Stomach smooth muscle (tissue), 2 donors: ENCODE data around the gene SLC25A46.
"Not testable (repeated sequence)": the region's sequence is repeated elsewhere in the genome, so short reads cannot be mapped to it uniquely, and the experiment has no call there.

Source experiments
- H3K27ac ChIP-seq: one replicate; pipeline ENCODE4 v1.7.0; 2013; ENCODE audit warnings: mild to moderate bottlenecking, low read length, inconsistent platforms
- H3K27me3 ChIP-seq, 2 donors: one replicate each; pipeline ENCODE4 v1.7.0; 2013; ENCODE audit warnings: low read length in 2 of 2; ENCODE audit not compliant: insufficient read depth in 2 of 2, control insufficient read depth in 1 of 2
- H3K36me3 ChIP-seq, 2 donors: one replicate each; pipeline ENCODE4 v1.7.0; 2013; ENCODE audit warnings: low read length in 2 of 2; ENCODE audit not compliant: control insufficient read depth in 2 of 2, insufficient read depth in 2 of 2
- H3K4me1 ChIP-seq: one replicate; pipeline ENCODE4 v1.7.0; 2013; ENCODE audit warnings: low read length; ENCODE audit not compliant: control insufficient read depth, insufficient read depth
- H3K4me3 ChIP-seq, 2 donors: one replicate each; pipeline ENCODE4 v1.7.0; 2013; ENCODE audit warnings: low read length in 2 of 2
- H3K9ac ChIP-seq, 2 donors: one replicate each; pipeline ENCODE4 v1.7.0; 2013; ENCODE audit warnings: low read length in 2 of 2, mild to moderate bottlenecking in 1 of 2
- H3K9me3 ChIP-seq, 2 donors: one replicate each; pipeline ENCODE4 v1.7.0; 2013; ENCODE audit warnings: low read length in 2 of 2; ENCODE audit not compliant: control insufficient read depth in 2 of 2
- donor health status: healthy.
- donor health status: Pancreatic carcinoma.

SLC25A46 gene

DNA sequence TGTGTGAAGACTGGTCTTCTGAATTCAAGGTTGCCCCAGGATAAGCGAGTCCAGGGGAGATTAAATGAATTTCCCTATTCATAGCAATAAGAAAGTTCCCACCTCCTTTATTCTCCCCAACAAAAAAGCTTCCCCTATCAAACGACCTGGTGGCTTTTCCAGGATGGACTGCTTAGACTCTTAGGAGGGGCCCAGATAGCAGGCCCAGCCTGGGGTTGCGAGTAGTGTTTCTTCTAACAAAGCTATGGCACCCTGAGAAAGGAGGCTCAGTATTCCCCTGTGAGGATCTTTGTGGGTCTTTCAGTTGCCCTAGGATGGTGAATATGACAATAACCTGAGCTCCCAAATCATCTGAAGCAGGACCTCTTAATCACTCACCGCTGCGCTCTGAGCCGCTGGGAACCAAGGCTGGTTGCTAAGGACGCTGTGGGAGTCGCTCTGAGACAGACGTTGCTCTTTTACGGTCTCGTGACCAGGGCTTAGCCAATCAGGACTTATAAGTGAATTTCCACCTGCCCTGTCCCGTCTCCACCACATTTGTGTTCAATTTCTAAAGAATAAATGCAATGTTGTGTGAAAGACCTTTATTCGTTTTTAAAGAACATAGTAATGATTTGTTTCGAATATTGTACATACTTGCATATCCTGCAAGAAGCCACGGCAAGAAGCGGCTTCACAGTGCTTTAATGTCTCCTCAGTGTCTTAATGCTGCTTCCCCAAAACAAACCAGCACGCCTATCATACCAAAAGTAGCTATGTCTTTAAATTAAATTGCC lies 12.4 kb upstream of the SLC25A46 start, which contains the start of gene TMEM232:
TMEM232 (minus strand) TSS at position 423 of the 776 bp plus-strand sequence. CDS start 59,319 bp downstream, outside the sequence.
- H3K9me3 ChIP-seq: no peaks in the 10 kb centered on the region
- H3K27ac ChIP-seq: no peak within 1 kb of the TSS
- no peaks in the 10 kb centered on the region for H3K4me1 ChIP-seq
- H3K27me3 ChIP-seq: no peaks in the 10 kb centered on the region
- no peaks in the 10 kb centered on the region for H3K36me3 ChIP-seq
- peak within 1 kb of the TSS in 1 of 2 donors; percentile 54 for H3K9ac ChIP-seq
- H3K4me3 ChIP-seq: peak within 1 kb of the TSS; percentile 73 to 92

DNA sequence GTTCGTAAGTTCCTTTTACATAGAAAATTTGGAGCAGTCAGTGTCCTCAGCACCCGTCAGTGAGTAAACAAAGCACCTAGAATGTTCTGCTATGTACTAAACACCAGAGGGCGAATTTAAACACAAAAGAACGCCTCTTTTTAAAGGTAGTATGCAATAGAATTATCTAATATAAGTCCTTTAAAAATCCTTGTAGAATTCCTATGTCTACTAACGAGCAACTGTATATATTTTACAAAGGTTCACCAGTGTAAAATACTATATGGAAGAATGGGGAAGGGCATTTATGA lies 11.8 kb upstream of the SLC25A46 start:
- Histone ChIP-seq H3K9ac (peak overlapping the region in 1 of 2 donors; percentile 54), H3K27me3 (no peaks in the 10 kb centered on the region), H3K27ac (no peak overlapping the region), H3K9me3 (no peaks in the 10 kb centered on the region), H3K36me3 (no peaks in the 10 kb centered on the region), H3K4me3 (peak overlapping the region; percentile 73 to 92), H3K4me1 (no peaks in the 10 kb centered on the region)

- not testable (repeated sequence) for H3K4me3 ChIP-seq, H3K36me3 ChIP-seq, H3K9me3 ChIP-seq, H3K9ac ChIP-seq, H3K4me1 ChIP-seq, H3K27ac ChIP-seq, H3K27me3 ChIP-seq
Observed at GRCh38 chr5:110731499-110731898, 7.3 kb upstream of the SLC25A46 start.

- Histone ChIP-seq H3K27me3 (no peaks in the 10 kb centered on the region), H3K27ac (no peak overlapping the region), H3K9ac (no peak overlapping the region), H3K9me3 (no peaks in the 10 kb centered on the region), H3K4me1 (no peaks in the 10 kb centered on the region), H3K4me3 (no peak overlapping the region), H3K36me3 (no peaks in the 10 kb centered on the region)
Observed at GRCh38 chr5:110734101-110734500, 4.7 kb upstream of the SLC25A46 start.

DNA sequence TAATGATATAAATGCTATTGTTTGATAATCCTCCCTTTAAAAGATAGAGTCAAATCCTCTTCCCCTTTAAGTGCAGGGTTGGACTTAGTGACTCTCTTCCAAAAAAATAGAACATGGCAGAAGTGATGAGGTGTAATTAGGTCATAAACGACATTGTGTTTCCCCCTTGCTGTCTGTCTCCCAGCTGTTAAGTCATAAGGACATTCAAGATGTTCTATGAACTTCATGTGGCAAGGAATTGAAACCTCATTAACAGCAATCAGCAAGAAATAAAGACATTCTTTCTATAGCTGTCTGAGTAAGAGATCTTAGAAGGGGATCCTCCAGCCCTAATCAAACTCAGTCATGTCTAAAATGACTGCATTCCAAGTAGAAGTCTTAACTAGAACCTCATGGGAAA lies 3.3 kb upstream of the SLC25A46 start:
- Histone ChIP-seq H3K9me3 (no peaks in the 10 kb centered on the region), H3K27ac (no peak overlapping the region), H3K27me3 (no peaks in the 10 kb centered on the region), H3K4me3 (no peak overlapping the region), H3K36me3 (no peaks in the 10 kb centered on the region), H3K9ac (no peak overlapping the region), H3K4me1 (no peaks in the 10 kb centered on the region)

GRCh38 chr5:110736753-110737152 lies 2.1 kb upstream of the SLC25A46 start:
- no peaks in the 10 kb centered on the region for H3K27me3 ChIP-seq
- H3K27ac ChIP-seq: no peak overlapping the region
- H3K4me3 ChIP-seq: no peak overlapping the region
- no peaks in the 10 kb centered on the region for H3K36me3 ChIP-seq
- no peaks in the 10 kb centered on the region for H3K4me1 ChIP-seq
- H3K9ac ChIP-seq: no peak overlapping the region
- H3K9me3 ChIP-seq: no peaks in the 10 kb centered on the region

DNA sequence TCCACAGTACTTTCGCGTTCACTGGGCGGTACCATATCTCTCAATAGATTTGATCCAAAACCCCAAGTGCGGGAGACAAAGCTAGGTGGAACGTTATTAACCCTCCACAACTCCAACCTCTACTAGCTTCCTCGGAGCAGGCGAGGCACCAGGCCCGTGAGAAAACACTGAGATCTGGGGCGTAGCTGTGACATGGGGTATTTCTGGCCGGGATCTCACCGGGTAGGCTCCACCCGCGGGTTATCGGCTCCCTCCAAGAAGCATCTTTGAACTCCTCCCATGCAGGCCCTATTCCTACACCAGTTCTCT lies 350 bp upstream of the SLC25A46 start:
- Histone ChIP-seq H3K4me1 (no peaks in the 10 kb centered on the region), H3K9ac (peak overlapping the region; percentile 83 to 89), H3K27ac (peak overlapping the region; percentile 72)

GRCh38 chr5:110751902-110752762 lies 13.3 kb downstream of the SLC25A46 start:
- H3K4me1 ChIP-seq: no peaks in the 10 kb centered on the region
- H3K9me3 ChIP-seq: no peaks in the 10 kb centered on the region
- no peak overlapping the region for H3K27ac ChIP-seq
- H3K9ac ChIP-seq: no peak overlapping the region
- H3K27me3 ChIP-seq: no peaks in the 10 kb centered on the region
- peaks cover 0 to 3% of the 10 kb centered on the region in 2 donors for H3K36me3 ChIP-seq
- no peak overlapping the region for H3K4me3 ChIP-seq

More for the DNA sequence above, 350 bp upstream of the SLC25A46 start:
- Histone ChIP-seq H3K4me3 (peak overlapping the region; percentile 97 to 100), H3K9me3 (no peaks in the 10 kb centered on the region), H3K27me3 (no peaks in the 10 kb centered on the region), H3K36me3 (no peaks in the 10 kb centered on the region)

DNA sequence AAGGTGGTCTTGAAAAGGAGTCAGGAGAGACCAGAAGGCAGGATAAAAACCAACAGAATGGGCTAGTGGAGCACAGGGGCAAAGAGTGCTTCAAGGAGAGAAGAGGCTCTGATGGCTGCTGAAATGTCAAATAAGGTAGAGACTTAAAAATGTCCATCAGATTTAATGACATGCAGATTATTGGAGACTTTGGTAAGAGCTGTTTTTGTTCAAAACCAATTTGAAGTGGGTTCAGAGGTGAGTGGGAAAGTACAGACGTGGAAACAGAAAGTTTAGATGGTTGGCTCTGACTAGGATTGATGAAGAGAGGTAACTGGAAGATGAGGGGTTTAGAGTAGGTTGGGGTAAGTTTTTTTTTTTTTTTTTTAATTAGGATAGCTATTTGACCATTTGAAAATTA lies 14.1 kb downstream of the SLC25A46 start:
- H3K4me1 ChIP-seq: no peaks in the 10 kb centered on the region
- H3K9me3 ChIP-seq: no peaks in the 10 kb centered on the region
- no peak overlapping the region for H3K9ac ChIP-seq
- H3K27ac ChIP-seq: no peak overlapping the region
- no peak overlapping the region for H3K4me3 ChIP-seq
- no peaks in the 10 kb centered on the region for H3K27me3 ChIP-seq
- H3K36me3 ChIP-seq: peaks cover 0 to 3% of the 10 kb centered on the region in 2 donors

GRCh38 chr5:110753600-110753999 lies 14.8 kb downstream of the SLC25A46 start:
- Histone ChIP-seq H3K9ac (no peak overlapping the region), H3K36me3 (peaks cover 0 to 3% of the 10 kb centered on the region in 2 donors), H3K9me3 (no peaks in the 10 kb centered on the region), H3K27ac (no peak overlapping the region), H3K4me3 (no peak overlapping the region), H3K4me1 (no peaks in the 10 kb centered on the region), H3K27me3 (no peaks in the 10 kb centered on the region)

DNA sequence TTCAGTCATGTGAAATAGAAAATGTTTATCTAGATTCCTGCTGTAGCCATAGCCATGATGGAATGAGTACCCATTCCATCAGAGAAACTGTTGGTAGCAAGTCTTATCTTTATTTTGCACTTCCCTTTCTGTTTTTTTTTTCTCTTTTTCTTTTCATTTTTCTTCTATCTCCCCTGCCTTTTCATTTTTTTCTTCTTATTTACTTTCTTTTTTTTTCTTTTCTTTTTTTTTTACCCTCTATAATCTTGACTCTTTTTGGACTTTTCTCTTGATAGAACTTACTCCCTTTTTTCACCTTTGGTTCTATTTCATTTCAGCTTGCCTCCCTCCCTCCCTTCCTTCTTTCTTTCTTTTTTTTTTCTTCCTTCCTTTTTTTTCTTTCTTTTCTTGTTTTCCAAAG lies 15.4 kb downstream of the SLC25A46 start:
- Histone ChIP-seq H3K36me3 (peaks cover 0 to 3% of the 10 kb centered on the region in 2 donors), H3K4me3 (no peak overlapping the region), H3K9ac (no peak overlapping the region)

More for the DNA sequence above, 15.4 kb downstream of the SLC25A46 start:
- Histone ChIP-seq H3K27ac (no peak overlapping the region), H3K27me3 (no peaks in the 10 kb centered on the region), H3K4me1 (no peaks in the 10 kb centered on the region), H3K9me3 (no peaks in the 10 kb centered on the region)
